HG03280 (cell line): Measurements from ENCODE around the gene OTOA.
"Not testable (repeated sequence)": the region's sequence is repeated elsewhere in the genome, so short reads cannot be mapped to it uniquely, and the experiment has no call there.

Experiments used
- ATAC-seq: cut with Tn5 transposase; IDR thresholded peaks from one replicate; pipeline ENCODE4 v1.9.1; 2021; ENCODE audit warnings: mild to moderate bottlenecking, moderate library complexity; ENCODE audit not compliant: unreplicated experiment

Gene OTOA

DNA sequence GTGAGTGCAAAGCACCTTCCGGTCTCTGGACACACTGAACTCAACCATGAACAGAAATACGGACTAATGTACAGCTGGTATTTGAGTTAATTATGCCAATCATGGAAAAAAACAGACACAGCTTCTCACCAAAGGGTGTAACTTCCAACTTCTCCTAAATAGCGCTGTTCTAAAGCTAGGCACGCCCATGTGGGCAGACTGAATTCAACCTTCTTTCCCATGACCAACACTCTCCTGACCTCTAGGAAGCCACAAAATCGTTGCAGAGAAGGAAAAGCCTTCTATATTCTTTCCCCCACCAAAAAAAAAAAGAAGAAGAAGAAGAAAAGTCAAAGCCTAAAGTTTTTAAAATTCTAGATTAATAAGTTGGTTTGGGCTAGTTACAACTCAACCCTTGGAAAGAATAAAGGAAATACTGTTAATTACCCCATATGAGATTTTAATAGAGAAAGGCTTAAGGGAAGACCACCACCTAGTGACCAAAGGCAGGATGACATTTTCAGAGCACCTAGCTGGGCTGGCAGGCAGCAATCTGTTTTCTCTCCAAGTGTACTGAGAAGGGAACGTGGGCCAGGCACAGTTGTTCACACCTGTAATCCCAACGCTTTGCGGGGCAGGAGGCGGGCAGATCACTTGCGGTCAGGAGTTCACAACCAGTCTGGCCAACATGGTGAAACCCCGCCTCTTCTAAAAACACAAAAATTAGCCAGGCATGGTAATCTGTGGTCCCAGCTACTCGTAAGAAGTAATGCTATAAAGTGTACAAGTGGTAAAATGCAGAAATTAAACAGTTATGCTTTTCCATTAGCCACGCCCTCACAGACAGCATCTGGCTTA lies 138.0 kb downstream of the OTOA start:
- not testable (repeated sequence) for ATAC-seq

- ATAC-seq: not testable (repeated sequence)
These were observed 138.6 kb downstream of the OTOA start for GRCh38 chr16:21802375-21802663.
